Mesenchymal stem cell (in vitro differentiated cells and primary cell): ENCODE data around the gene ECPAS.
A peak's percentile ranks its signal among the peaks of the same experiment; 100 is the strongest.
"Not testable (repeated sequence)": the region's sequence is repeated elsewhere in the genome, so short reads cannot be mapped to it uniquely, and the experiment has no call there.

Experiments used
- DNase-seq: peaks from one replicate; pipeline ENCODE4 v3.0.0-alpha.2; 2013
- H2AFZ ChIP-seq: one replicate; pipeline ENCODE4 v1.6.1; 2013; ENCODE audit warnings: low read depth, mild to moderate bottlenecking, control low read depth, inconsistent platforms, low read length, moderate library complexity
- H2AK5ac ChIP-seq: 2 replicates; pipeline ENCODE4 v1.6.1; 2013; ENCODE audit warnings: low read length, moderate library complexity, mild to moderate bottlenecking, inconsistent platforms; ENCODE audit not compliant: severe bottlenecking
- H2BK120ac ChIP-seq: one replicate; pipeline ENCODE4 v1.6.1; 2013; ENCODE audit warnings: low read depth, mild to moderate bottlenecking, inconsistent platforms, low read length, moderate library complexity
- H2BK12ac ChIP-seq, 2 experiments: one replicate each; pipeline ENCODE4 v1.6.1; 2013; ENCODE audit warnings: inconsistent platforms in 2 of 2, low read length in 2 of 2, mild to moderate bottlenecking in 2 of 2, moderate library complexity in 2 of 2, control low read depth in 1 of 2
- H2BK15ac ChIP-seq: one replicate; pipeline ENCODE4 v1.6.1; 2013; ENCODE audit warnings: mild to moderate bottlenecking, low read depth, inconsistent platforms; ENCODE audit not compliant: poor library complexity, severe bottlenecking
- H2BK5ac ChIP-seq: 2 replicates; pipeline ENCODE4 v1.6.1; 2013; ENCODE audit warnings: low read depth, mild to moderate bottlenecking, low read length, control low read depth, inconsistent platforms; ENCODE audit not compliant: poor library complexity, severe bottlenecking
- H3K14ac ChIP-seq, 2 experiments: one replicate each; pipeline ENCODE4 v1.6.1; 2013; ENCODE audit warnings: inconsistent platforms in 2 of 2, low read length in 2 of 2, control low read depth in 1 of 2, mild to moderate bottlenecking in 1 of 2, moderate library complexity in 1 of 2
- H3K18ac ChIP-seq, 2 experiments: one replicate each; pipeline ENCODE4 v1.6.1; 2013; ENCODE audit warnings: inconsistent platforms in 2 of 2, low read length in 2 of 2, control low read depth in 1 of 2, low read depth in 1 of 2, mild to moderate bottlenecking in 1 of 2
- H3K23ac ChIP-seq, 2 experiments: one replicate each; pipeline ENCODE4 v1.6.1; 2013; ENCODE audit warnings: inconsistent platforms in 2 of 2, low read length in 2 of 2, mild to moderate bottlenecking in 2 of 2, moderate library complexity in 2 of 2, control low read depth in 1 of 2
- H3K27ac ChIP-seq: 2 replicates; pipeline ENCODE4 v1.5.1; 2013; ENCODE audit warnings: mild to moderate bottlenecking, moderate library complexity, low read length, control low read depth, inconsistent platforms; ENCODE audit not compliant: poor library complexity, severe bottlenecking
- H3K27me3 ChIP-seq, 2 experiments: 2 replicates each; pipeline versions ENCODE4 v1.6.1 to v1.7.0; 2013; ENCODE audit warnings: low read length in 2 of 2, mild to moderate bottlenecking in 2 of 2, moderate library complexity in 2 of 2, control low read depth in 1 of 2, inconsistent platforms in 1 of 2; ENCODE audit not compliant: control insufficient read depth in 1 of 2, insufficient read depth in 1 of 2
- H3K36me3 ChIP-seq, 2 experiments: 2 replicates each; pipeline versions ENCODE4 v1.6.1 to v1.7.0; 2013; ENCODE audit warnings: low read length in 2 of 2, control low read depth in 1 of 2, inconsistent platforms in 1 of 2, low read depth in 1 of 2, mild to moderate bottlenecking in 1 of 2; ENCODE audit not compliant: insufficient read depth in 2 of 2, control insufficient read depth in 1 of 2
- H3K4ac ChIP-seq, 2 experiments: one replicate each; pipeline ENCODE4 v1.6.1; 2013; ENCODE audit warnings: inconsistent platforms in 2 of 2, low read length in 2 of 2, mild to moderate bottlenecking in 2 of 2, moderate library complexity in 2 of 2, control low read depth in 1 of 2, low read depth in 1 of 2
- H3K4me1 ChIP-seq: 2 replicates; pipeline ENCODE4 v1.6.1; 2013; ENCODE audit warnings: low read depth, low read length, control low read depth; ENCODE audit not compliant: control insufficient read depth, insufficient read depth
- H3K4me2 ChIP-seq: 2 replicates; pipeline ENCODE4 v1.6.1; 2013; ENCODE audit warnings: low read length, mild to moderate bottlenecking, inconsistent platforms; ENCODE audit not compliant: poor library complexity, severe bottlenecking
- H3K4me3 ChIP-seq, 2 experiments: 2 replicates each; pipeline versions ENCODE4 v1.5.1 to v1.7.0; 2013; ENCODE audit warnings: low read length in 2 of 2, mild to moderate bottlenecking in 2 of 2, control low read depth in 1 of 2, low read depth in 1 of 2; ENCODE audit not compliant: insufficient read depth in 1 of 2
- H3K79me1 ChIP-seq: replicated peaks from 2 replicates; pipeline ENCODE4 v1.6.1; 2013; ENCODE audit warnings: mild to moderate bottlenecking, control low read depth, low read length, inconsistent platforms; ENCODE audit not compliant: poor library complexity, severe bottlenecking
- H3K9ac ChIP-seq: 2 replicates; pipeline ENCODE4 v1.7.0; 2013; ENCODE audit warnings: mild to moderate bottlenecking, low read length, moderate library complexity
- H3K9me3 ChIP-seq: 2 replicates; pipeline ENCODE4 v1.7.0; 2013; ENCODE audit warnings: mild to moderate bottlenecking, low read length; ENCODE audit not compliant: control insufficient read depth
- H4K8ac ChIP-seq: one replicate; pipeline ENCODE4 v1.6.1; 2013; ENCODE audit warnings: inconsistent platforms, mild to moderate bottlenecking, low read length, moderate library complexity
- H4K91ac ChIP-seq: one replicate; pipeline ENCODE4 v1.6.1; 2013; ENCODE audit warnings: mild to moderate bottlenecking, low read length, inconsistent platforms
- WGBS: methylation state at CpG from one replicate; pipeline ENCODE4 v1.1.7; 2013; ENCODE audit warnings: mixed read lengths; 5-methylcytosine and 5-hydroxymethylcytosine counted together

ECPAS gene

DNA sequence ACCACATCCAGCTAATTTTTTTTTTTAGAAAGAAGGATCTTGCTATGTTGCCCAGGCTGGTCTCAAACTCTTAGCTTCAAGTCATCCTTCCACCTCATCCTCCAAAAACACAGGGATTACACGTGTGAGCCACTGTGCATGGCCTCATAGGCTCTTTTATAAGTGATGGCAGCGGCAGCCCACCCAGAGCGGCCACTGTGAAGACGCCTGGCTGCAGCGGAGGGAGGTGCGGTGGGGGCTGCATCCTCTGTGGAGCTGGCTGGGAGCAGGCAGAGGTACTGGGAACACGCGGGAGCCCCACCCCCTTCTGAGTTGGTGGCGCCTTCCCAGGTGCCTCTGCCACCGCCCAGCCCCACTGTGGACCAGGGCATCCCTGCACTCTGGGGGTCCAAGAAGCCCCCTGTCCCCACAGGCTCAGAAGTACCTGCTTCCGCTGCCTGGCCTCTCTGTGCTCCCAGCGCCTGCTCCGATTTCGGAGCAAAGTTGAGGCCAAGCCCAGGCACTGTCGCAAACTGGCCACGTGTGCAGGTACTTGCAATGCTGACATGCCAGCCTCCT lies 16.9 kb upstream of the ECPAS start:
- Histone ChIP-seq H2AK5ac (no peak overlapping the region), H3K9me3 (no peaks in the 10 kb centered on the region), H3K4ac (no peak overlapping the region), H2BK120ac (no peak overlapping the region), H3K4me3 (no peak overlapping the region), H3K23ac (no peak overlapping the region), H3K27ac (no peak overlapping the region), H2BK5ac (no peak overlapping the region), H3K4me2 (no peak overlapping the region), H4K8ac (no peak overlapping the region), H3K27me3 (no peaks in the 10 kb centered on the region), H2AFZ (no peak overlapping the region), H2BK15ac (no peak overlapping the region), H2BK12ac (no peak overlapping the region), H4K91ac (no peak overlapping the region), H3K36me3 (no peaks in the 10 kb centered on the region), H3K9ac (no peak overlapping the region), H3K79me1 (no peaks in the 10 kb centered on the region), H3K14ac (no peak overlapping the region), H3K4me1 (no peaks in the 10 kb centered on the region), H3K18ac (no peak overlapping the region)
- no peak for DNase-seq
- 93% methylated on average over 16 of the region's 16 CpGs for WGBS

DNA sequence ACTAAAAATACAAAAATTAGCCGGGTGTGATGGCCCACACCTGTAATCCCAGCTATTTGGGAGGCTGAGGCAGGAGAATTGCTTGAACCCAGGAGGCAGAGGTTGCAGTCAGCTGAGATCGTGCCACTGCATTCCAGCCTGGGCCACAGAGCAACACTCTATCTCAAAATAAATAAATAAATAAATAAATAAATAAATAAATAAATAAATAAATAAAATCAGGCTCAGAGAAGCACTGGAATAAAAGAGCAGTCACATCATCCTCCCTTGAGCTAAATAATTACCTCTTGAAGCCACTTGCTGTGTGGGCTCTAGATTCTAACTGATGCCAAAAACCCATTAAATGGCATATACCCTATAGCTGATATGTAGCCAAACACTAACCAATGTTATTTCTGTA lies 13.0 kb upstream of the ECPAS start:
- H3K27me3 ChIP-seq, H2BK12ac ChIP-seq, H2AFZ ChIP-seq, H3K4me2 ChIP-seq, H2BK120ac ChIP-seq, H3K36me3 ChIP-seq, H3K18ac ChIP-seq, H3K23ac ChIP-seq, DNase-seq, H3K27ac ChIP-seq, H3K14ac ChIP-seq, H3K4me1 ChIP-seq, H3K9ac ChIP-seq, H3K4me3 ChIP-seq, H2BK5ac ChIP-seq, H3K79me1 ChIP-seq, H3K9me3 ChIP-seq, H4K8ac ChIP-seq, H4K91ac ChIP-seq, H2BK15ac ChIP-seq, H2AK5ac ChIP-seq, H3K4ac ChIP-seq: not testable (repeated sequence)
- no CpG with 5 or more reads among the region's 2 CpGs for WGBS

- H2BK5ac ChIP-seq = no peak overlapping the region
- no peak overlapping the region for H3K14ac ChIP-seq
- H3K23ac ChIP-seq = no peak overlapping the region
- H3K9me3 ChIP-seq = no peaks in the 10 kb centered on the region
- H3K4me1 ChIP-seq = no peaks in the 10 kb centered on the region
- peak overlapping the region; percentile 80 for H3K27ac ChIP-seq
- no peaks in the 10 kb centered on the region for H3K27me3 ChIP-seq
- peak overlapping the region; percentile 58 to 64 for H3K4ac ChIP-seq
- H2AK5ac ChIP-seq = no peak overlapping the region
- peak overlapping the region; percentile 94 for H3K4me2 ChIP-seq
- H2BK15ac ChIP-seq = no peak overlapping the region
- H3K18ac ChIP-seq = peak overlapping the region in 1 of 2 experiments; percentile 83
- H3K36me3 ChIP-seq = no peaks in the 10 kb centered on the region
- H4K8ac ChIP-seq = no peak overlapping the region
- H2AFZ ChIP-seq = peak overlapping the region; percentile 18
- no peaks in the 10 kb centered on the region for H3K79me1 ChIP-seq
- WGBS = 0% methylated on average over 4 of the region's 4 CpGs
- peak overlapping the region; percentile 90 to 95 for H3K4me3 ChIP-seq
- peak overlapping the region in 1 of 2 experiments; percentile 18 for H2BK12ac ChIP-seq
- H4K91ac ChIP-seq = no peak overlapping the region
- no peak for DNase-seq
- no peak overlapping the region for H2BK120ac ChIP-seq
- peak overlapping the region; percentile 97 for H3K9ac ChIP-seq
Observed at GRCh38 chr9:111484572-111484894, 350 bp upstream of the ECPAS start.

- Histone ChIP-seq H3K18ac (peak overlapping the region; percentile 96 to 98), H3K9ac (peak overlapping the region; percentile 97), H3K4me2 (peak overlapping the region; percentile 77), H2AK5ac (no peak overlapping the region), H3K23ac (no peak overlapping the region), H3K27ac (no peak overlapping the region), H2BK120ac (peak overlapping the region; percentile 95), H2BK15ac (peak overlapping the region; percentile 99), H2AFZ (peak overlapping the region; percentile 85), H4K91ac (peak overlapping the region; percentile 98), H3K14ac (peak overlapping the region; percentile 74 to 91), H3K36me3 (no peaks in the 10 kb centered on the region), H4K8ac (peak overlapping the region; percentile 84), H3K4me1 (no peaks in the 10 kb centered on the region), H3K4me3 (peak overlapping the region; percentile 95 to 98), H2BK5ac (peak overlapping the region; percentile 89), H2BK12ac (no peak overlapping the region), H3K4ac (peak overlapping the region; percentile 91 to 99), H3K79me1 (no peaks in the 10 kb centered on the region), H3K9me3 (no peaks in the 10 kb centered on the region), H3K27me3 (no peaks in the 10 kb centered on the region)
- no peak for DNase-seq
- WGBS = 0% methylated on average over 26 of the region's 78 CpGs
Observed at GRCh38 chr9:111483439-111483857, 735 bp downstream of the ECPAS start.
